ENCODE measurements around the gene R3HCC1L. TPM values are rescaled to one million over a fixed set of nuclear protein-coding genes. Genes with fewer than 3 reads are reported as not detected.
"Not testable (repeated sequence)": the region's sequence is repeated elsewhere in the genome, so short reads cannot be mapped to it uniquely, and the experiment has no call there.

The R3HCC1L gene
- total RNA-seq, 1 donor from 2014 or later = 12.3 TPM

GRCh38 chr10:98144985-98145384 is 10.5 kb downstream of the R3HCC1L start:
- Histone ChIP-seq H3K36me3 (peaks cover 0 to 5% of the 10 kb centered on the region in 2 donors), H3K4me3 (no peak overlapping the region), H3K27me3 (no peaks in the 10 kb centered on the region), H3K9me3 (peaks cover 5% of the 10 kb centered on the region), H3K27ac (no peak overlapping the region), H3K4me1 (peaks cover 28% of the 10 kb centered on the region)
- TF ChIP-seq POLR2AphosphoS5 (IDR thresholded peaks at IDR 0.05; ENCODE audit: insufficient read depth in 1 of 2, low read depth in 1 of 2) (no peak), POLR2A (IDR thresholded peaks at IDR 0.05) (no peak)
- TF ChIP-seq, protein P1, sequence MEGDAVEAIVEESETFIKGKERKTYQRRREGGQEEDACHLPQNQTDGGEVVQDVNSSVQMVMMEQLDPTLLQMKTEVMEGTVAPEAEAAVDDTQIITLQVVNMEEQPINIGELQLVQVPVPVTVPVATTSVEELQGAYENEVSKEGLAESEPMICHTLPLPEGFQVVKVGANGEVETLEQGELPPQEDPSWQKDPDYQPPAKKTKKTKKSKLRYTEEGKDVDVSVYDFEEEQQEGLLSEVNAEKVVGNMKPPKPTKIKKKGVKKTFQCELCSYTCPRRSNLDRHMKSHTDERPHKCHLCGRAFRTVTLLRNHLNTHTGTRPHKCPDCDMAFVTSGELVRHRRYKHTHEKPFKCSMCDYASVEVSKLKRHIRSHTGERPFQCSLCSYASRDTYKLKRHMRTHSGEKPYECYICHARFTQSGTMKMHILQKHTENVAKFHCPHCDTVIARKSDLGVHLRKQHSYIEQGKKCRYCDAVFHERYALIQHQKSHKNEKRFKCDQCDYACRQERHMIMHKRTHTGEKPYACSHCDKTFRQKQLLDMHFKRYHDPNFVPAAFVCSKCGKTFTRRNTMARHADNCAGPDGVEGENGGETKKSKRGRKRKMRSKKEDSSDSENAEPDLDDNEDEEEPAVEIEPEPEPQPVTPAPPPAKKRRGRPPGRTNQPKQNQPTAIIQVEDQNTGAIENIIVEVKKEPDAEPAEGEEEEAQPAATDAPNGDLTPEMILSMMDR (IDR thresholded peaks at IDR 0.05) = no peak
- no peak for DNase-seq (ENCODE audit: extremely low spot score in 2 of 2)
- intact Hi-C loops (cut with DNase I) = no loop called here

- Histone ChIP-seq H3K9me3 (peaks cover 5% of the 10 kb centered on the region), H3K36me3 (peaks cover 0 to 10% of the 10 kb centered on the region in 2 donors), H3K4me3 (no peak overlapping the region), H3K27ac (no peak overlapping the region), H3K4me1 (no peaks in the 10 kb centered on the region), H3K27me3 (no peaks in the 10 kb centered on the region)
- DNase-seq (ENCODE audit: extremely low spot score in 2 of 2) = no peak
- intact Hi-C loops (cut with DNase I) = no loop called here
- TF ChIP-seq POLR2AphosphoS5 (IDR thresholded peaks at IDR 0.05; ENCODE audit: insufficient read depth in 1 of 2, low read depth in 1 of 2) = no peak
- TF ChIP-seq POLR2A (IDR thresholded peaks at IDR 0.05) = no peak
Measured at GRCh38 chr10:98149858-98150257, 15.4 kb downstream of the R3HCC1L start.

DNA sequence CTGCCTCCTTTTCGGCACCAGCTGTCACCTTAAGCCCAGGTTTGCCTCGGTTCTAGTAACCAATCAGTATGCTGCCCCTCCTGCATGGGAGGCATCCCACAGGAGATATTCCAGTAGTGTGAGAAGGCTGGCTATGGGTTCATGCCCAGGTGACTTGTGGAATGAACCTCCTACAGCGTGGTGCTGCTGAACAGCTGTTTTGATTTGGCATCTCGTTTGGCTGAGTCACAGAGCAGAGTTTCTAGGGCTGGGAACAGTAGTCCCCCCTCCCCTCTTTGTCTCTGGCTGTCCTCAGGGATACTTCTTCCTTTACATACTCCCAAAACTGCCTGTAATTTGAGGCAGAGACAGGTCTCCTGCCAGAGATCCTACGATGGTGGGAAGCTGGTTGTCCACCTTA is 16.1 kb downstream of the R3HCC1L start:
- Histone ChIP-seq H3K4me3 (no peak overlapping the region), H3K4me1 (no peaks in the 10 kb centered on the region), H3K9me3 (peaks cover 5% of the 10 kb centered on the region), H3K27ac (no peak overlapping the region), H3K27me3 (no peaks in the 10 kb centered on the region), H3K36me3 (peaks cover 0 to 10% of the 10 kb centered on the region in 2 donors)
- intact Hi-C loops (cut with DNase I) = no loop called here
- DNase-seq (ENCODE audit: extremely low spot score in 2 of 2) = no peak
- TF ChIP-seq, protein P1 (IDR thresholded peaks at IDR 0.05) = no peak
- TF ChIP-seq POLR2A (IDR thresholded peaks at IDR 0.05) (no peak), POLR2AphosphoS5 (IDR thresholded peaks at IDR 0.05; ENCODE audit: insufficient read depth in 1 of 2, low read depth in 1 of 2) (no peak)

DNA sequence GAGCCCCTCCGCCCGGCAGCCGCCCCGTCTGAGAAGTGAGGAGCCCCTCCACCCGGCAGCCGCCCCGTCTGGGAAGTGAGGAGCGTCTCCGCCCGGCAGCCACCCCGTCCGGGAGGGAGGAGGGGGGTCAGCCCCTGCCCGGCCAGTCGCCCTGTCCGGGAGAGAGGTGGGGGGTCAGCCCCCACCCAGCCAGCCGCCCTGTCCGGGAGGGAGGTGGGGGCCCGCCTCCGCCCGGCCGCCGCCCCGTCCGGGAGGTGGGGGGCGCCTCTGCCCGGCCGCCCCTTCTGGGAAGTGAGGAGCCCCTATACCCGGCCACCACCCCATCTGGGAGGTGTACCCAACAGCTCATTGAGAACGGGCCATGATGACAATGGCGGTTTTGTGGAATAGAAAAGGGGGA is 18.3 kb downstream of the R3HCC1L start:
- H3K4me3 ChIP-seq; DNase-seq (ENCODE audit: extremely low spot score in 2 of 2); intact Hi-C loops (cut with DNase I); H3K27me3 ChIP-seq; H3K4me1 ChIP-seq; H3K9me3 ChIP-seq; H3K36me3 ChIP-seq: not testable (repeated sequence)
- peak overlapping the region; percentile 53 for H3K27ac ChIP-seq

GRCh38 chr10:98153213-98153958 is 18.9 kb downstream of the R3HCC1L start:
- H3K27me3 ChIP-seq; H3K4me1 ChIP-seq; H3K4me3 ChIP-seq; intact Hi-C loops (cut with DNase I); H3K36me3 ChIP-seq; H3K9me3 ChIP-seq; DNase-seq (ENCODE audit: extremely low spot score in 2 of 2): not testable (repeated sequence)
- peak overlapping the region; percentile 53 for H3K27ac ChIP-seq

DNA sequence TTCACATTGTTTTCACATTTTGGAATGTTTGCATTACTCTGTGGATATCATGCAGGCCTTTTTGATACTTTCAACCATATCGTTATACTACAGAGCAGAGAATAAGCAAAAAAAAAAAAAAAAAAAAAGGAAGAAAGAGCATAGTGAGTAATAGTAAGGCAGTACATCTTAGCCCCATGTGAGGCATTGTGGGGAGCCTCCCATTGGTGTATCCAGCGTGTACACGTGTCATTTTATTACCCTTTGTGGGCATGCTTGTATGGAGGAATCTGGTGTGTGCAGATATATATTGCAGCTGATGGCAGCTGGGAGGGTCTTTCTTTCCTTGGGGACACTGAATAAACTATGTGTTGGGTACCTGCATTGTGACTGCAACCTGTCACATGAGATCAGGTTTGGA is 19.6 kb downstream of the R3HCC1L start:
- intact Hi-C loops (cut with DNase I) = no loop called here
- Histone ChIP-seq H3K4me3 (no peak overlapping the region), H3K4me1 (no peaks in the 10 kb centered on the region), H3K36me3 (peaks cover 0 to 10% of the 10 kb centered on the region in 2 donors), H3K27me3 (no peaks in the 10 kb centered on the region), H3K9me3 (peaks cover 5% of the 10 kb centered on the region), H3K27ac (peak overlapping the region; percentile 43)
- no peak for DNase-seq (ENCODE audit: extremely low spot score in 2 of 2)
- TF ChIP-seq POLR2AphosphoS5 (IDR thresholded peaks at IDR 0.05; ENCODE audit: insufficient read depth in 1 of 2, low read depth in 1 of 2) (no peak), POLR2A (IDR thresholded peaks at IDR 0.05) (no peak)
- TF ChIP-seq, protein P1 (IDR thresholded peaks at IDR 0.05) = no peak
